Lung (tissue), 12 donors: Measurements from ENCODE around the gene AHDC1. TPM values are rescaled to one million over a fixed set of nuclear protein-coding genes. Genes with fewer than 3 reads are reported as not detected.

ENCODE experiments used
- ATAC-seq: fragments of 200-7000 bp; cut with Tn5 transposase; one replicate; pipeline ENCODE4 v1.9.1; 2020; ENCODE audit warnings: moderate number of reproducible peaks; ENCODE audit not compliant: insufficient read depth, low FRiP score
- DNase-seq, 3 donors: peaks; one replicate each; pipeline ENCODE4 v3.0.0-alpha.2; 2013 to 2017
- H3K27ac ChIP-seq, 2 donors: one replicate each; pipeline ENCODE4 v1.5.1; 2013; ENCODE audit warnings: mild to moderate bottlenecking in 2 of 2, moderate library complexity in 2 of 2, control low read depth in 1 of 2, inconsistent platforms in 1 of 2, low read depth in 1 of 2, low read length in 1 of 2
- H3K27me3 ChIP-seq, 3 donors: one replicate each; pipeline ENCODE4 v1.5.1; 2013; ENCODE audit warnings: low read length in 2 of 3; ENCODE audit not compliant: control insufficient read depth in 3 of 3, insufficient read depth in 3 of 3
- H3K36me3 ChIP-seq, 4 donors: one replicate each; pipeline ENCODE4 v1.5.1; 2013; ENCODE audit warnings: low read length in 4 of 4, mild to moderate bottlenecking in 1 of 4, moderate library complexity in 1 of 4; ENCODE audit not compliant: control insufficient read depth in 4 of 4, insufficient read depth in 4 of 4
- H3K4me1 ChIP-seq, 5 donors: one replicate each; pipeline ENCODE4 v1.5.1; 2013; ENCODE audit warnings: low read length in 5 of 5, mild to moderate bottlenecking in 2 of 5, moderate library complexity in 1 of 5; ENCODE audit not compliant: control insufficient read depth in 5 of 5, insufficient read depth in 5 of 5
- H3K4me3 ChIP-seq: one replicate; pipeline ENCODE4 v1.5.1; 2013; ENCODE audit warnings: mild to moderate bottlenecking, control low read depth, moderate library complexity
- H3K9ac ChIP-seq, 2 donors: one replicate each; pipeline ENCODE4 v1.5.1; 2013; ENCODE audit warnings: low read length in 2 of 2, control low read depth in 1 of 2; ENCODE audit not compliant: insufficient read depth in 1 of 2
- H3K9me3 ChIP-seq, 4 donors: one replicate each; pipeline ENCODE4 v1.5.1; 2013; ENCODE audit warnings: low read length in 3 of 4, mild to moderate bottlenecking in 1 of 4, moderate library complexity in 1 of 4; ENCODE audit not compliant: control insufficient read depth in 4 of 4, insufficient read depth in 3 of 4
- WGBS, 2 donors: extraction: QIAGEN DNeasy Blood & Tissue Kit; methylation state at CpG; one replicate each; pipeline ENCODE4 v1.1.7; 2013; 5-methylcytosine and 5-hydroxymethylcytosine counted together
- polyA plus RNA-seq, 2 donors: library from polyadenylated mRNA; stranded (reverse); fragments of 200-250 nt; gene quantifications; one replicate each; pipeline ENCODE4 v1.2.1, GENCODE V29; 2013
- total RNA-seq, 2 donors: library from RNA; depleted of rRNA in 1 of 2; stranded (reverse); fragments of >200 nt in 1 of 2; gene quantifications; one replicate each; pipeline ENCODE4 v1.2.1, GENCODE V29; 2014 to 2021
- TF ChIP-seq, protein P1 (sequence below): IDR thresholded peaks from 2 replicates; pipeline ENCODE4 v1.5.1; 2012; ENCODE audit warnings: mild to moderate bottlenecking; ENCODE audit errors: control extremely low read depth, extremely low read depth
- donor health status: control.
- donor health status: control.
- donor health status: Bipolar disorder and iron deficiency.
- donor health status: healthy.
- donor health status: DM: yes; HTN: yes; CAD: no.

The AHDC1 gene
- total and polyA plus RNA-seq, 4 donors, result 10.3 to 37.9 (median 21.8) TPM

DNA sequence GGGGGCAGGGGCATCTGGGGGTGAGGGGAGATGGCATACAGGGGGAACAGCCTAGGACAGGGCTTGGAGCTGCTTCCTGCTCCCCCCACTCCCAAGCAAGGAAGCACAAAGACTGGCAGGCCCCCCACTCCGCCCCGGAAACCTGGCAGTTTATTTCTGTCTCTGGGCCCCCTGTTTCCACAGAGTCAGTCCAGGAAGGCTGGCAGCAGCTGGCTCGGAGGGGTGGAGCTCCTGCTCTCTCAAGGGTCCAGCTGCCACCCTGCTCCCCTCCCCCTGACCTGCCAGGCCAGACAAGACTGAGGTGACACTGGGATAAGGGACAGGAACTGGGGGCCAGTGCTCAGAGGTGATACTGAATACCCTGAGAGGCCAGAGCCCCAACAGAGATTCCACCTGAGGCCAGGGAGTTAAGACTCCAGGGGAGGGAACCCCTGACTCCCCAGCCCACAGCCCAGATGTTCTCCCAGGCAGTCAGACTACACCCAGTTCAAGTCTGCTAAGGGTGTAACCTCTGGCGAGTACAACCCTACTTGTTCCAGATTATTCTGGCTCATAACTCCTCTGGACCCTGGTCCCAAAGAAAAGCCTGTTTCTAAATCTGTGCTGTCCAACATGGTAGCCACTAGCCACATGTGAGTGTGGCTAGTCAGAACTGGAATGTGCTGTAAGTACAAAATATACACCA is 26.3 kb downstream of the AHDC1 start:
- Histone ChIP-seq H3K27ac (peak overlapping the region; percentile 17 to 95), H3K27me3 (no peaks in the 10 kb centered on the region), H3K9me3 (no peaks in the 10 kb centered on the region), H3K4me3 (no peak overlapping the region), H3K9ac (no peak overlapping the region), H3K36me3 (peaks cover 0 to 2% (median 0%) of the 10 kb centered on the region in 4 donors), H3K4me1 (peaks cover 11 to 41% (median 25%) of the 10 kb centered on the region in 5 donors)
- WGBS, 2 donors, result 24 to 32% methylated on average over 4 of the region's 4 CpGs
- TF ChIP-seq, protein P1, sequence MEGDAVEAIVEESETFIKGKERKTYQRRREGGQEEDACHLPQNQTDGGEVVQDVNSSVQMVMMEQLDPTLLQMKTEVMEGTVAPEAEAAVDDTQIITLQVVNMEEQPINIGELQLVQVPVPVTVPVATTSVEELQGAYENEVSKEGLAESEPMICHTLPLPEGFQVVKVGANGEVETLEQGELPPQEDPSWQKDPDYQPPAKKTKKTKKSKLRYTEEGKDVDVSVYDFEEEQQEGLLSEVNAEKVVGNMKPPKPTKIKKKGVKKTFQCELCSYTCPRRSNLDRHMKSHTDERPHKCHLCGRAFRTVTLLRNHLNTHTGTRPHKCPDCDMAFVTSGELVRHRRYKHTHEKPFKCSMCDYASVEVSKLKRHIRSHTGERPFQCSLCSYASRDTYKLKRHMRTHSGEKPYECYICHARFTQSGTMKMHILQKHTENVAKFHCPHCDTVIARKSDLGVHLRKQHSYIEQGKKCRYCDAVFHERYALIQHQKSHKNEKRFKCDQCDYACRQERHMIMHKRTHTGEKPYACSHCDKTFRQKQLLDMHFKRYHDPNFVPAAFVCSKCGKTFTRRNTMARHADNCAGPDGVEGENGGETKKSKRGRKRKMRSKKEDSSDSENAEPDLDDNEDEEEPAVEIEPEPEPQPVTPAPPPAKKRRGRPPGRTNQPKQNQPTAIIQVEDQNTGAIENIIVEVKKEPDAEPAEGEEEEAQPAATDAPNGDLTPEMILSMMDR, result no peak
- no peak for ATAC-seq
- DNase-seq, result no peak

DNA sequence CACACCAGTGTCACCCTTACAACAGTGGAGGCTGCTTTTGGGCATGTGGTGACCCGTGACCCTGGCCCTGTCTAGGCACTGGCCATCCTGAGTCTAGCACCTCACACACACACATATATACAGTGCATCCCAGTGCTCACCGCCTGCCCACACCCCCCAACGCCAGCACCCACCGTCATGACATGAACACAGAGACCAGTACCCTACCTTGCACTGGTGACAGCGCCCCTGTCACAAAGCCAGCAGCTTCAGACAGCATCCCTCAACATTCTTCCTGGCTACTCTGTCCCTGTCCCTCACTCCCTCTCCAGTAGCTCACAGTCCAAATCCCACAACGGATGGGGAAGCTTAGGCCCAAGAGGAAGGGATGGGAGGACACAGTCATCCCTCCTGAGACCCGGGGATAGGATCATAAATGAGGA is 27.1 kb downstream of the AHDC1 start:
- WGBS, 2 donors, result 60 to 65% methylated on average over 7 of the region's 7 CpGs

DNA sequence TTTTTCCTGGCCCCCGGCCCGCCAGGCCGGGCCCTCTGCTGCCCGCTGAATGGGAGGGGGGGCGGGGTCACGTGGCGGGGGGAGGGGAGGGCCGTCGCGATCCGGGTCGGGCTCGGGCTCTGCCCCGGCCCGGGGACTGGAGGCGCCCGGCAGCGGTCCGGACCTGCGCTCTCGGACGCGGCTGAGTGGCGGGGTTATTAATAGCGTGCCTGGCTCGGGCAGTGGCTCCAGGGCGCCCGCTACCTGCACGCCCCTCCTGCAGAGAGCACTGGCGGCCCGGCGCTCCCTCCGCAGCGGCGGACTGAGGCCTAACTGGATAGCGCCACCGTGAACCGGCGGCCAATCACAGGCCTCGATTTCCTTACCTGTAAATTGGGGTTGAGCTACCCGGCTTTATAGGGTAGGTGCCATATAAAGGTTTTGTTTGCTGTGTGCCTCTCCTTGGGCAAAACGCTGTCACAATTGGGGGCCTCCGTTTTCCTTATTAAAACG is 28.1 kb downstream of the AHDC1 start:
- WGBS, 2 donors, result 6 to 7% methylated on average over 27 to 44 of the region's 44 CpGs
- H3K9ac ChIP-seq, result no peak overlapping the region
- DNase-seq, result peak in 2 of 3 donors; percentile 60 to 65
- H3K4me3 ChIP-seq, result no peak overlapping the region
- H3K9me3 ChIP-seq, result no peaks in the 10 kb centered on the region
- TF ChIP-seq, protein P1, result no peak
- no peaks in the 10 kb centered on the region for H3K27me3 ChIP-seq
- H3K27ac ChIP-seq, result peak overlapping the region; percentile 75 to 95
- H3K36me3 ChIP-seq, result no peaks in the 10 kb centered on the region
- H3K4me1 ChIP-seq, result peaks cover 28 to 58% (median 29%) of the 10 kb centered on the region in 5 donors
- peak; percentile 49 for ATAC-seq

More for the DNA sequence above, 27.1 kb downstream of the AHDC1 start:
- Histone ChIP-seq H3K4me3 (no peak overlapping the region), H3K27me3 (no peaks in the 10 kb centered on the region), H3K4me1 (peaks cover 20 to 49% (median 29%) of the 10 kb centered on the region in 5 donors), H3K36me3 (no peaks in the 10 kb centered on the region), H3K27ac (peak overlapping the region; percentile 2 to 95), H3K9me3 (no peaks in the 10 kb centered on the region), H3K9ac (no peak overlapping the region)
- DNase-seq (no peak), ATAC-seq (no peak)
- TF ChIP-seq, protein P1, result no peak
